IPS-NIHi7 (cell line): ENCODE data around the gene BBS1.
"Not testable (repeated sequence)": the region's sequence is repeated elsewhere in the genome, so short reads cannot be mapped to it uniquely, and the experiment has no call there.

Source experiments
- DNase-seq: peaks from one replicate; pipeline ENCODE4 v3.0.0; 2012; ENCODE audit warnings: mixed read lengths; ENCODE audit errors: extremely low spot score

BBS1 gene

GRCh38 chr11:66570850-66571180 lies 60.4 kb downstream of the BBS1 start:
- DNase-seq, result no peak

GRCh38 chr11:66579017-66579606 lies 68.7 kb downstream of the BBS1 start:
- peak; percentile 95 for DNase-seq

GRCh38 chr11:66580803-66581202 lies 70.4 kb downstream of the BBS1 start:
- DNase-seq, result no peak

GRCh38 chr11:66581261-66581660 lies 70.8 kb downstream of the BBS1 start:
- DNase-seq, result no peak

GRCh38 chr11:66582565-66583147 lies 72.2 kb downstream of the BBS1 start:
- not testable (repeated sequence) for DNase-seq
